Neural progenitor cell (in vitro differentiated cells): ENCODE results near the gene COTL1. TPM values are rescaled to one million over a fixed set of nuclear protein-coding genes. Genes with fewer than 3 reads are reported as not detected.

Experiments
- DNase-seq: peaks from one replicate; pipeline ENCODE4 v3.0.0-alpha.2; 2016; ENCODE audit warnings: low spot score
- H2AFZ ChIP-seq: fragments of 200-600 bp; sonication (generic); replicated peaks from 2 replicates; pipeline ENCODE4 v1.6.1; 2016; ENCODE audit warnings: antibody characterized with exemption
- H3F3A ChIP-seq: fragments of 200-600 bp; sonication (generic); 2 replicates; pipeline ENCODE4 v1.6.1; 2016; ENCODE audit warnings: antibody characterized with exemption, low read depth
- H3K27ac ChIP-seq: fragments of 200-600 bp; sonication (generic); 2 replicates; pipeline ENCODE4 v1.5.1; 2016; ENCODE audit warnings: mild to moderate bottlenecking
- H3K27me3 ChIP-seq: fragments of 200-600 bp; sonication (generic); 2 replicates; pipeline ENCODE4 v1.6.1; 2016; ENCODE audit warnings: mild to moderate bottlenecking, moderate library complexity
- H3K36me3 ChIP-seq: fragments of 200-600 bp; sonication (generic); 2 replicates; pipeline ENCODE4 v1.5.1; 2016
- H3K4me1 ChIP-seq: fragments of 200-600 bp; sonication (generic); 2 replicates; pipeline ENCODE4 v1.6.1; 2016; ENCODE audit warnings: mixed run types
- H3K4me2 ChIP-seq: fragments of 200-600 bp; sonication (generic); 2 replicates; pipeline ENCODE4 v1.6.1; 2016
- H3K4me3 ChIP-seq: fragments of 200-600 bp; sonication (generic); 2 replicates; pipeline ENCODE4 v1.5.1; 2016
- H3K79me2 ChIP-seq: fragments of 200-600 bp; sonication (generic); 2 replicates; pipeline ENCODE4 v1.6.1; 2016; ENCODE audit warnings: low read depth
- H3K9ac ChIP-seq: fragments of 200-600 bp; sonication (generic); 2 replicates; pipeline ENCODE4 v1.6.1; 2016
- H3K9me3 ChIP-seq: fragments of 200-600 bp; sonication (generic); 2 replicates; pipeline ENCODE4 v1.5.1; 2016; ENCODE audit warnings: low read depth
- H4K20me1 ChIP-seq: fragments of 200-600 bp; sonication (generic); 2 replicates; pipeline ENCODE4 v1.6.1; 2016; ENCODE audit warnings: low read depth
- H3K27ac Mint-ChIP-seq: 3 replicates; pipeline ENCODE4 v1.8.0; 2021; ENCODE audit warnings: mixed read lengths
- H3K27me3 Mint-ChIP-seq: 2 replicates; pipeline ENCODE4 v1.8.0; 2022; ENCODE audit warnings: low read depth, mild to moderate bottlenecking, inconsistent platforms, moderate library complexity, mixed read lengths; ENCODE audit not compliant: insufficient read depth
- H3K36me3 Mint-ChIP-seq: 3 replicates; pipeline ENCODE4 v1.8.0; 2021; ENCODE audit warnings: mixed read lengths
- H3K4me1 Mint-ChIP-seq: 3 replicates; pipeline ENCODE4 v1.8.0; 2021; ENCODE audit warnings: mixed read lengths
- H3K4me3 Mint-ChIP-seq: 3 replicates; pipeline ENCODE4 v1.8.0; 2021; ENCODE audit warnings: mild to moderate bottlenecking, moderate library complexity, mixed read lengths
- H3K9me3 Mint-ChIP-seq: 3 replicates; pipeline ENCODE4 v1.8.0; 2020; ENCODE audit warnings: mixed read lengths
- EZH2 ChIP-seq: fragments of 200-600 bp; sonication (generic); IDR thresholded peaks from 2 replicates; pipeline ENCODE4 v1.6.1; 2017; ENCODE audit warnings: antibody characterized with exemption, mild to moderate bottlenecking, moderate library complexity
- EZH2phosphoT487 ChIP-seq: fragments of 200-600 bp; sonication (generic); IDR thresholded peaks from 2 replicates; pipeline ENCODE4 v1.6.1; 2017; ENCODE audit warnings: antibody characterized with exemption
- total RNA-seq: library from RNA; depleted of rRNA; stranded (reverse); fragments of >200 nt; gene quantifications from 2 replicates; pipeline ENCODE4 v1.2.3, GENCODE V29; 2015; ENCODE audit warnings: low replicate concordance
- TF ChIP-seq, protein P1 (sequence below): fragments of 200-600 bp; sonication (generic); IDR thresholded peaks from 2 replicates; pipeline ENCODE4 v1.5.1; 2017; ENCODE audit warnings: antibody characterized with exemption, mild to moderate bottlenecking

The COTL1 gene
- total RNA-seq, 1 donor from 2014 or later = 46.9 TPM

DNA sequence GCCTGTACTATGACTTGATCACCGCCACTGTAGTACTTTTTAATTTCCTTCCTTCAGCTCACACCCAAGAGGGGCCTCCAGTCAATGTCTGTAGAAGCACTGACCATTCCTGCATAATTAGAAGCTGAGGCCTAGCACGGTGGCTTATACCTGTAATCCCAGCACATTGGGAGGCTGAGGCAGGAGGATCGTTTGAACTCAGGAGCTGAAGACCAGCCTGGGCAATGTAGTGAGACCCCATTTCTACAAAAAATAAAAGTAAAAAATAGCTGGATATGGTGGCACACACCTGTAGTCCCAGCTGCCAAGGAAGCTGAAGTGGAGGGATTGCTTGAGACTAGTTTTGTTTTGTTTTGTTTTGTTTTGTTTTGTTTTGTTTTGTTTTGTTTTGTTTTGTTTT, 36.4 kb upstream of the COTL1 start:
- H3K36me3 ChIP-seq = no peaks in the 10 kb centered on the region
- H3K27ac Mint-ChIP-seq = no peak overlapping the region
- peaks cover 13% of the 10 kb centered on the region for H3K4me1 Mint-ChIP-seq
- H3K9ac ChIP-seq = no peak overlapping the region
- peaks cover 10% of the 10 kb centered on the region for H4K20me1 ChIP-seq
- H3F3A ChIP-seq = no peaks in the 10 kb centered on the region
- peaks cover 8% of the 10 kb centered on the region for H3K27me3 Mint-ChIP-seq
- H3K36me3 Mint-ChIP-seq = peaks cover 17% of the 10 kb centered on the region
- H2AFZ ChIP-seq = no peak overlapping the region
- no peaks in the 10 kb centered on the region for H3K9me3 Mint-ChIP-seq
- H3K27ac ChIP-seq = no peak overlapping the region
- H3K79me2 ChIP-seq = no peaks in the 10 kb centered on the region
- no peaks in the 10 kb centered on the region for H3K4me1 ChIP-seq
- no peak for DNase-seq
- H3K9me3 ChIP-seq = no peaks in the 10 kb centered on the region
- H3K4me3 Mint-ChIP-seq = no peak overlapping the region
- H3K27me3 ChIP-seq = peaks cover 15% of the 10 kb centered on the region
- no peak overlapping the region for H3K4me3 ChIP-seq
- H3K4me2 ChIP-seq = no peak overlapping the region
- no peak for TF ChIP-seq EZH2
- TF ChIP-seq, protein P1, sequence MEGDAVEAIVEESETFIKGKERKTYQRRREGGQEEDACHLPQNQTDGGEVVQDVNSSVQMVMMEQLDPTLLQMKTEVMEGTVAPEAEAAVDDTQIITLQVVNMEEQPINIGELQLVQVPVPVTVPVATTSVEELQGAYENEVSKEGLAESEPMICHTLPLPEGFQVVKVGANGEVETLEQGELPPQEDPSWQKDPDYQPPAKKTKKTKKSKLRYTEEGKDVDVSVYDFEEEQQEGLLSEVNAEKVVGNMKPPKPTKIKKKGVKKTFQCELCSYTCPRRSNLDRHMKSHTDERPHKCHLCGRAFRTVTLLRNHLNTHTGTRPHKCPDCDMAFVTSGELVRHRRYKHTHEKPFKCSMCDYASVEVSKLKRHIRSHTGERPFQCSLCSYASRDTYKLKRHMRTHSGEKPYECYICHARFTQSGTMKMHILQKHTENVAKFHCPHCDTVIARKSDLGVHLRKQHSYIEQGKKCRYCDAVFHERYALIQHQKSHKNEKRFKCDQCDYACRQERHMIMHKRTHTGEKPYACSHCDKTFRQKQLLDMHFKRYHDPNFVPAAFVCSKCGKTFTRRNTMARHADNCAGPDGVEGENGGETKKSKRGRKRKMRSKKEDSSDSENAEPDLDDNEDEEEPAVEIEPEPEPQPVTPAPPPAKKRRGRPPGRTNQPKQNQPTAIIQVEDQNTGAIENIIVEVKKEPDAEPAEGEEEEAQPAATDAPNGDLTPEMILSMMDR = no peak
- TF ChIP-seq EZH2phosphoT487 = no peak

DNA sequence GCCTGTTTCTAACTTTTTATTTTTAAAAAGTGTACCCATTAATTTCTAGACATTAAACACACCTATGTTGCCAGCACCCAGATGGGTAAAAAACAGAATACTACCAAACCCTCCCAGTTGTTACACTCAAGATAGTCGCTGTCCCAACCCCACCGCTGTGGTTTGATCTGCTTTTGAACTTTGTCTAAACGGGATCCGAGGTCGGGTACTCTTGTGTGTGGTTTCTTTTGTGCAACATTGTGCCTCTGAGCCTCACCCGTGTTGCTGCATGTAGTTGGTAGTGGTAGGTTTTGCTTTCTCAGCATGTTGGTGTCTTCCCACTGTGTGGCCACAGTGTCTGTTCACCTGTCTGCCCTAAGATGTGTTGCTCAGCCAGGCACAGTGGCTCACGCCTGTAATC, 34.7 kb upstream of the COTL1 start:
- Mint-ChIP-seq H3K4me3 (no peak overlapping the region), H3K36me3 (peaks cover 14% of the 10 kb centered on the region), H3K27me3 (peaks cover 6% of the 10 kb centered on the region), H3K9me3 (peaks cover 2% of the 10 kb centered on the region), H3K27ac (no peak overlapping the region), H3K4me1 (peaks cover 19% of the 10 kb centered on the region)
- Histone ChIP-seq H3K27ac (no peak overlapping the region), H3K36me3 (no peaks in the 10 kb centered on the region), H4K20me1 (peaks cover 14% of the 10 kb centered on the region), H3K4me3 (no peak overlapping the region), H3K4me1 (no peaks in the 10 kb centered on the region), H3K27me3 (peaks cover 27% of the 10 kb centered on the region), H3K4me2 (no peak overlapping the region), H3K79me2 (no peaks in the 10 kb centered on the region), H3K9ac (no peak overlapping the region), H2AFZ (no peak overlapping the region), H3K9me3 (no peaks in the 10 kb centered on the region), H3F3A (peaks cover 2% of the 10 kb centered on the region)
- TF ChIP-seq EZH2 (no peak), EZH2phosphoT487 (no peak)
- TF ChIP-seq, protein P1 = no peak
- no peak for DNase-seq

DNA sequence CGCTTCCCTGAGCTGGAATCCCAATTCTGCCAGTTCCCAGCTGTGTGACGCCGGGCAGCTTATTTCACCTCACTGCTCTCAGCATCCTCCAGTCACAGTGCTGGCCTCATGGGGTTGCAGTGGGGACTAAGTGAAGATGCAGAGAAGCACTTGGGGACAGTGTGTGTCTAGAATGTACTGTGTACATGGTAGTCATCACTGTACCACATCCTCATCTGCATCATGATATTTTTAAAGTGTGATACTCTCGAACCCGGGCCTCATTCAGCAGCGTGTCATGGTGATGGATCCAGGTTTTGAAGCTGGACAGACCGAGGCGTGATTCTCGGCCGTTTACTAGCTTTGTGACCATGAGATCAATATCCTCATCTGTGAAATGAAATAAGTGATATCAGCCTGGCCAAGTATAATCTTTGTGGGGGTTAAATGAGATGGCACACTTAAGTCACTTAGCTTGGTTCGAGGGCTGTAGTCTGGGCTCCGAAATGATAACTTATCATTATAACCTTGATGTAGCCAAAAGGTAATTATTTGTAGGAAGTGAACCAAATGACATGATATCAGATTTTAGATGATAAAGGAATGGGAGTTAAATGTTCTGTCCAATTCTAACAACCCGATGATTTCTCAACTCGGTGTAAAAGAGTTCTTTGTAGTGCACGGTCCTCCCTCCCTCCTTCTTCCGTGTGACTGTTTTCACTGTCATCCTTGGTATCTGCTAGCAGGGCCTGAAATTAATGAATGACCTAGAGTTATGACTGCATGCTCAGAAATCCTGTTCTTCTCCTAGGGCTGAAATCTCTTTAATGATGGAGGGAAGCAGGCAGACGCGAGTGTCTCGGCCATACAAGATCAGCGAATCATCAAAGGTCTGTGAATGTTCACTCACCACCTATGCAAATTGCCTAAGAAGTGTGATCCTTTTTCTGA, 32.4 kb upstream of the COTL1 start:
- Histone ChIP-seq H3F3A (peaks cover 6% of the 10 kb centered on the region), H3K36me3 (no peaks in the 10 kb centered on the region), H3K27me3 (peaks cover 46% of the 10 kb centered on the region), H3K9me3 (no peaks in the 10 kb centered on the region), H3K4me2 (no peak overlapping the region), H3K79me2 (no peaks in the 10 kb centered on the region), H3K9ac (no peak overlapping the region), H3K4me1 (no peaks in the 10 kb centered on the region), H3K4me3 (no peak overlapping the region), H4K20me1 (peaks cover 14% of the 10 kb centered on the region), H3K27ac (no peak overlapping the region), H2AFZ (no peak overlapping the region)
- H3K4me3 Mint-ChIP-seq = peak overlapping the region; percentile 77
- peaks cover 6% of the 10 kb centered on the region for H3K27me3 Mint-ChIP-seq
- peak; percentile 27 for DNase-seq
- H3K36me3 Mint-ChIP-seq = peaks cover 14% of the 10 kb centered on the region
- peaks cover 2% of the 10 kb centered on the region for H3K9me3 Mint-ChIP-seq
- TF ChIP-seq EZH2phosphoT487 = no peak
- no peak for TF ChIP-seq EZH2
- TF ChIP-seq, protein P1 = no peak
- no peak overlapping the region for H3K27ac Mint-ChIP-seq
- peaks cover 30% of the 10 kb centered on the region for H3K4me1 Mint-ChIP-seq
